Spleen (tissue), 11 donors: ENCODE data around the gene SLIT3. TPM values are rescaled to one million over a fixed set of nuclear protein-coding genes. Genes with fewer than 3 reads are reported as not detected.

Experiments
- DNase-seq: peaks from one replicate; pipeline ENCODE4 v3.0.0-alpha.2; 2020
- H3K27ac ChIP-seq, 8 donors: fragments of 200-600 bp; sonication (generic) in 7 of 8; 1 replicate in 4 of 8; 2 replicates in 4 of 8; pipeline versions ENCODE4 v1.5.0 to v1.8.0; 2016 to 2021; ENCODE audit warnings: inconsistent platforms in 4 of 8, mild to moderate bottlenecking in 4 of 8, moderate library complexity in 1 of 8
- H3K27me3 ChIP-seq, 7 donors: fragments of 200-600 bp; sonication (generic) in 6 of 7; replicated peaks in 1 of 7; 1 replicate in 4 of 7; 2 replicates in 3 of 7; pipeline versions ENCODE4 v1.5.0 to v1.8.0; 2016 to 2021; ENCODE audit warnings: inconsistent platforms in 3 of 7, mild to moderate bottlenecking in 1 of 7
- H3K36me3 ChIP-seq, 6 donors: fragments of 200-600 bp; sonication (generic) in 5 of 6; 1 replicate in 4 of 6; 2 replicates in 2 of 6; pipeline versions ENCODE4 v1.5.0 to v1.8.0; 2016 to 2021; ENCODE audit warnings: inconsistent platforms in 2 of 6
- H3K4me1 ChIP-seq, 6 donors: fragments of 200-600 bp; sonication (generic) in 5 of 6; 1 replicate in 3 of 6; 2 replicates in 3 of 6; pipeline versions ENCODE4 v1.5.0 to v1.8.0; 2016 to 2021; ENCODE audit warnings: inconsistent platforms in 3 of 6
- H3K4me3 ChIP-seq, 8 donors: fragments of 200-600 bp; sonication (generic) in 7 of 8; 1 replicate in 4 of 8; 2 replicates in 4 of 8; pipeline versions ENCODE4 v1.5.0 to v1.8.0; 2016 to 2021; ENCODE audit warnings: inconsistent platforms in 4 of 8, mild to moderate bottlenecking in 4 of 8, moderate library complexity in 2 of 8
- H3K9me3 ChIP-seq, 8 donors: fragments of 200-600 bp; sonication (generic) in 7 of 8; 1 replicate in 4 of 8; 2 replicates in 4 of 8; pipeline versions ENCODE4 v1.5.0 to v1.8.0; 2016 to 2021; ENCODE audit warnings: inconsistent platforms in 4 of 8
- CTCF ChIP-seq, 11 experiments: fragments of 200-600 bp in 7 of 11; fragments of 450-650 bp in 4 of 11; sonication (generic) in 4 of 11; IDR thresholded peaks in 8 of 11; conservative IDR thresholded peaks in 3 of 11; 1 replicate in 7 of 11; 2 replicates in 4 of 11; pipeline versions ENCODE4 v1.4.0 to v1.8.0; 2016 to 2021; ENCODE audit warnings: antibody characterized with exemption in 11 of 11, inconsistent platforms in 4 of 11, mild to moderate bottlenecking in 1 of 11
- POLR2A ChIP-seq, 3 donors: fragments of 450-650 bp; IDR thresholded peaks; one replicate each; pipeline ENCODE4 v1.5.1; 2017; ENCODE audit warnings: antibody characterized with exemption in 3 of 3, mild to moderate bottlenecking in 1 of 3
- POLR2AphosphoS5 ChIP-seq, 3 donors: sonication (generic); formaldehyde crosslinking; IDR thresholded peaks; one replicate each; pipeline ENCODE4 v1.5.1; 2017; ENCODE audit warnings: antibody characterized with exemption in 3 of 3
- WGBS, 5 donors: extraction: QIAGEN DNeasy Blood & Tissue Kit in 3 of 5; methylation state at CpG; one replicate each; pipeline versions ENCODE4 v1.1.5 to v1.1.7; 2013 to 2018; 5-methylcytosine and 5-hydroxymethylcytosine counted together
- intact Hi-C: fragments of 100-400 bp; cut with DNase I; formaldehyde crosslinking; loops from one replicate; pipeline ENCODE4 v1.15.0; 2023; ENCODE audit warnings: low total_unique reads
- polyA plus RNA-seq, 3 donors: library from polyadenylated mRNA; stranded (reverse); fragments of 200-250 nt; gene quantifications; one replicate each; pipeline ENCODE4 v1.2.1, GENCODE V29; 2013
- total RNA-seq, 7 donors: library from RNA; depleted of rRNA in 3 of 7; stranded (reverse); fragments of >200 nt in 3 of 7; fragmentation: NEBNext Ultra II Directional in 4 of 7; extraction: Animal tissue kit (Norgen Biotek cat#: 25700) in 4 of 7; gene quantifications; one replicate each; pipeline versions ENCODE4 v1.1.0 to v1.2.1, GENCODE V29; 2016 to 2021
- donor health status: healthy with polysubstance abuse.
- donor health status: DM: no; HTN: no; CAD: no; lungs with moderate emphysema.
- donor health status: DM: no; HTN: no; CAD: no.
- donor health status: Bipolar disorder and iron deficiency.
- donor health status: healthy.
- donor health status: DM: no; HTN: no; CAD: no.
- donor health status: DM: yes; HTN: yes; CAD: no.

SLIT3 gene
- total and polyA plus RNA-seq, 10 donors, result 0.33 to 54.0 (median 13.2) TPM

DNA sequence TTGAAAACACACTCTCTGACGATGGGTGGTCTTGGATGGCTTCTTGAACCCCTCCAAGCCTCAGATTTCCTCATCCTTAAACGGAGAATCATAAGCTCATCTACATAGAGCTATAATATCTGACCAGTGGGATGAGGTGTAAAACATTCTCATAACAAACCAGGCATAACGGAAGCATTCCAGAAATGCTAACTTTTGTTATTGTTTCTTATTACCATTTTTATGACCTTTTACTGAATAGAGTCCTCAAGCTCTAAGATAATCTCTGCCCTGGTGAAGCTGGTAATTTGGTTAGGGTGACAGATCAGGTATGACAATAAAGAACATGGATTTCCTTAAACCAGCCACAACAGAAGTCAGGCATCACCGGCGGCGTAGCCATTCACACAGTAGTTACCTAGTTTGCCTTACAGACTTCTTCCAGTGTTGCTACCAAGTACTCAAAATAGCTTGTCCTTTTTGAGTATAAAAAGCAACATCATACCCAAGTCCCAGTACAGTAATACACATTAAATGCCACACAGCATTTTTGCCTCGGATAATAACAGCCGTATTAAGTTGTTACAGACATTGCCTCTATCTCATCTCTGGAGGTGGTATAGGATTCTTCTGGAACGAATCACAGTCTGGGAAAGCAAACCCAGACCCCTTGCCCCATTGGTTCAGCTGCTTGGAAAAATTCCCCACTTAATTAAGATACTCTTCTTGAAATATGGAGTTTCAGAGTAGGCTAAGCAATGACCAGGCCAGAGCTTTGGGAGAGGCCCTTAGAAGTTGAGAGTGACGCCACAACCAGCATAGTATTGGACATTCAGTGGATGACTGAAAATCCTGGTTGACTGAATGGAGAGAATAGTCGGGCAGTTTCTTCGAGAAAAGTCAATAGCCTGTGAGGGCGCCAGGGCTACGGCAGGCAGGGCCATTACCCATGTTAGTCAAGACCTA lies 252.5 kb downstream of the SLIT3 start:
- no peak overlapping the region for H3K4me3 ChIP-seq
- no peaks in the 10 kb centered on the region for H3K36me3 ChIP-seq
- no peak for TF ChIP-seq CTCF (IDR thresholded peaks at IDR 0.05 in 8 of 11, conservative IDR thresholded peaks at IDR 0.05 in 3 of 11)
- no peak for TF ChIP-seq POLR2A (IDR thresholded peaks at IDR 0.05)
- no peak for TF ChIP-seq POLR2AphosphoS5 (IDR thresholded peaks at IDR 0.05)
- peaks cover 0 to 4% (median 0%) of the 10 kb centered on the region in 6 donors for H3K4me1 ChIP-seq
- no peak overlapping the region for H3K27ac ChIP-seq
- intact Hi-C loops, result no loop called here
- H3K27me3 ChIP-seq, result no peaks in the 10 kb centered on the region
- peaks cover 0 to 6% (median 0%) of the 10 kb centered on the region in 8 donors for H3K9me3 ChIP-seq
- DNase-seq, result no peak
- 85 to 94% (median 90%) methylated on average over 14 of the region's 14 CpGs for WGBS, 5 donors

GRCh38 chr5:169044962-169045361 lies 256.0 kb downstream of the SLIT3 start:
- TF ChIP-seq POLR2A (IDR thresholded peaks at IDR 0.05), result no peak
- TF ChIP-seq POLR2AphosphoS5 (IDR thresholded peaks at IDR 0.05), result no peak
- no peak for TF ChIP-seq CTCF (IDR thresholded peaks at IDR 0.05 in 8 of 11, conservative IDR thresholded peaks at IDR 0.05 in 3 of 11)
- Histone ChIP-seq H3K9me3 (peaks cover 0 to 6% (median 0%) of the 10 kb centered on the region in 8 donors), H3K36me3 (no peaks in the 10 kb centered on the region), H3K27ac (no peak overlapping the region), H3K27me3 (no peaks in the 10 kb centered on the region), H3K4me3 (no peak overlapping the region), H3K4me1 (no peaks in the 10 kb centered on the region)
- intact Hi-C loops, result no loop called here
- DNase-seq, result no peak
- 65 to 76% (median 70%) methylated on average over 6 of the region's 6 CpGs for WGBS, 5 donors

DNA sequence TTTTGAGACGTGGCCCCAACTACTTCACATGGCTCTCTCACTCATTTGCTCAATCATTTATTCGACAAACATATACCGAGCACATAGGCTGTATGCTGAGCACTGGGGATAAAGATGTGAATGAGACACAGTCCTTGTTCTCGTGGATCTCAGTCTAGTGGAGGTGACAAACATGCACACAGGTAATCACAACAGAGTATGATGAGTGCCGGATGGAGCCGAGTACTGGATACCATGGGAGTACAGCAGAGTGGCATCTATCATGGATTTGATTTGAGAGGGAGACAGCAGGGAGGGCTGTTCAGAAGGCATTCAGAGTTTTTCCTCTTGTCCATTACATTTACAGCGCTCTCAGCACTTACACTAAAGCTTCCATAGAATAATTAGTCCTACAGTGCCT lies 259.8 kb downstream of the SLIT3 start:
- TF ChIP-seq POLR2A (IDR thresholded peaks at IDR 0.05) (no peak), CTCF (IDR thresholded peaks at IDR 0.05 in 8 of 11, conservative IDR thresholded peaks at IDR 0.05 in 3 of 11) (no peak), POLR2AphosphoS5 (IDR thresholded peaks at IDR 0.05) (no peak)
- 86 to 93% (median 90%) methylated on average over 7 of the region's 7 CpGs for WGBS, 5 donors
- peaks cover 0 to 5% (median 0%) of the 10 kb centered on the region in 7 donors for H3K27me3 ChIP-seq
- no peak overlapping the region for H3K27ac ChIP-seq
- H3K36me3 ChIP-seq, result no peaks in the 10 kb centered on the region
- no peak overlapping the region for H3K4me3 ChIP-seq
- H3K4me1 ChIP-seq, result no peaks in the 10 kb centered on the region
- intact Hi-C loops, result no loop called here
- DNase-seq, result no peak
- H3K9me3 ChIP-seq, result peaks cover 0 to 6% (median 0%) of the 10 kb centered on the region in 8 donors

GRCh38 chr5:169039592-169039991 lies 261.3 kb downstream of the SLIT3 start:
- H3K36me3 ChIP-seq, result no peaks in the 10 kb centered on the region
- no peak overlapping the region for H3K4me3 ChIP-seq
- no peak overlapping the region for H3K27ac ChIP-seq
- TF ChIP-seq POLR2AphosphoS5 (IDR thresholded peaks at IDR 0.05) (no peak), CTCF (IDR thresholded peaks at IDR 0.05 in 8 of 11, conservative IDR thresholded peaks at IDR 0.05 in 3 of 11) (no peak), POLR2A (IDR thresholded peaks at IDR 0.05) (no peak)
- peaks cover 0 to 5% (median 0%) of the 10 kb centered on the region in 7 donors for H3K27me3 ChIP-seq
- WGBS, 5 donors, result 61 to 89% (median 75%) methylated on average over 6 of the region's 6 CpGs
- DNase-seq, result no peak
- peaks cover 0 to 6% (median 0%) of the 10 kb centered on the region in 8 donors for H3K9me3 ChIP-seq
- intact Hi-C loops, result no loop called here
- H3K4me1 ChIP-seq, result no peaks in the 10 kb centered on the region
